ENCODE data around the gene NBAS.
A peak's percentile ranks its signal among the peaks of the same experiment; 100 is the strongest.

The NBAS gene
- total RNA-seq: 97.9 to 121 (median 101) reads per million in 3 donors

- peak within 1 kb of the TSS; percentile 97 for H3K4me3 ChIP-seq (ENCODE audit: insufficient read depth, low read depth, low read length, poor library complexity, severe bottlenecking)
- H3K27ac ChIP-seq (ENCODE audit: insufficient read depth, low read length, poor library complexity, severe bottlenecking): peak within 1 kb of the TSS; percentile 59
- no peaks in the 10 kb centered on the region for H3K27me3 ChIP-seq (replicated peaks; ENCODE audit: control insufficient read depth, insufficient read depth, low read length, poor library complexity, severe bottlenecking)
- peak; percentile 41 to 64 (median 55) for DNase-seq
- H3K36me3 ChIP-seq (ENCODE audit: control insufficient read depth, insufficient read depth, low read length): no peaks in the 10 kb centered on the region
- peaks cover 6% of the 10 kb centered on the region for H3K4me1 ChIP-seq (ENCODE audit: control insufficient read depth, insufficient read depth, low read length, poor library complexity, severe bottlenecking)
- H3K9me3 ChIP-seq (ENCODE audit: control insufficient read depth, low read length): no peaks in the 10 kb centered on the region
These were observed at the start of gene NBAS for GRCh38 chr2:15560988-15561573. Gene NBAS (minus strand): TSS chr2:15561334. CDS start chr2:15561304, 30 bp downstream.

DNA sequence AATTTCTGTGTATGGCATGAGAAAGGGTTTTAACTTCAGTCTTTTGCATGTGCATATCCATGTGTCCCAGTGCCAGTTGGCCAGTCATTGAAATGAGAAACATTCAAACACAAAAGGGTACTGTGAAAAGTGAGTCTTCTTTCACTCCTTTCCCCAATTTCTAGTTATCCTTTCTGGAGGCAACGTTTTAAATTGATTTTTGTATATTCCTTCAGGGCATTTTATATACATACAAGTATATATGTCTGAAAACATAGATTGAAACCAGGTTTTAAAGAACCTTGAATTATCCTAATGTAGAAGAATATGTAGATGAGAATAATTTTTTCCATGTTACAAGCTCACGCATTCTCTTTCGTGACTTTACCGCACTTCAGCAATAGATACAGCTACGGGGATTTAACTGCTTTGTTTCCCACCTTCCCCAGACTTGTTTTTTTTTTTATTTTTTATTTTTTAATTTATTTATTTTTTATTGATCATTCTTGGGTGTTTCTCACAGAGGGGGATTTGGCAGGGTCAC is 49.4 kb upstream of the NBAS start:
- Histone ChIP-seq H3K9me3 (ENCODE audit: control insufficient read depth, low read length) (no peaks in the 10 kb centered on the region), H3K36me3 (ENCODE audit: control insufficient read depth, insufficient read depth, low read length) (peaks cover 46% of the 10 kb centered on the region), H3K4me1 (ENCODE audit: control insufficient read depth, insufficient read depth, low read length, poor library complexity, severe bottlenecking) (no peaks in the 10 kb centered on the region), H3K27ac (ENCODE audit: insufficient read depth, low read length, poor library complexity, severe bottlenecking) (no peak overlapping the region), H3K27me3 (replicated peaks; ENCODE audit: control insufficient read depth, insufficient read depth, low read length, poor library complexity, severe bottlenecking) (no peaks in the 10 kb centered on the region), H3K4me3 (ENCODE audit: insufficient read depth, low read depth, low read length, poor library complexity, severe bottlenecking) (no peak overlapping the region)
- DNase-seq: no peak

DNA sequence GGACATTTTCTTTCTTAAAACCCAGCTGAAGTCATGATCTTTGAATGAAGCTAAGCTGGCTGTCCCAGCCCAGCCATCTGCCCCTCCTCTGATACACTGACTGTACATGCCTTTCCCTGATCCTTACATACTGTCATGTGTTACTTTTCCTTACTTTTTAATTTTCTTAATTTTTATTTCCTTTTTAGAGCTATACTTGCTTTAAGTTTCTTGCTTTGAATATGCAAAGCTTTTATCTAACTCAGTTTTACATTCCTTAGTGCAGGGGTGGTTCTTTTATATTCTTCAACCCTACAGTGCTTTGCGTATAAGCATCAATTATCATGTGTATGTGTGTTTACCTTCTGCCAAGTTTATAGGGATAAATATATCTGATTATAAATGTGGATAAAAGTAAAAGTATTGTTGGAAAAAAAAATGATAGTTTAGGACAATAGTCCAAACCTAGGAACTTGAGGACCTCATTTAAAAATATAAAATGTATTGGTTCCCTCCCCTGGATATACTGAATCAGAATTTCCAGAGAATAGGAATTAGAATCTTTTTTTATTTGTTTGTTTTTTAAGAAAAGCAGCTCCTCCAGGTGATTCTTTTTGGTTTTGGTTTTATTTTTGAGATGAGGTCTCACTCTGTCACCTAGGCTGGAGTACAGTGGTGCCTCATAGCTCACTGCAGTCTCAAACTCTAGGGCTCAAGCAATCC is 48.4 kb upstream of the NBAS start:
- Histone ChIP-seq H3K4me3 (ENCODE audit: insufficient read depth, low read depth, low read length, poor library complexity, severe bottlenecking) (no peak overlapping the region), H3K4me1 (ENCODE audit: control insufficient read depth, insufficient read depth, low read length, poor library complexity, severe bottlenecking) (no peaks in the 10 kb centered on the region), H3K36me3 (ENCODE audit: control insufficient read depth, insufficient read depth, low read length) (peaks cover 51% of the 10 kb centered on the region), H3K27me3 (replicated peaks; ENCODE audit: control insufficient read depth, insufficient read depth, low read length, poor library complexity, severe bottlenecking) (no peaks in the 10 kb centered on the region), H3K27ac (ENCODE audit: insufficient read depth, low read length, poor library complexity, severe bottlenecking) (no peak overlapping the region), H3K9me3 (ENCODE audit: control insufficient read depth, low read length) (no peaks in the 10 kb centered on the region)
- no peak for DNase-seq

GRCh38 chr2:15608392-15608761 is 47.2 kb upstream of the NBAS start:
- DNase-seq: no peak
- H3K27ac ChIP-seq (ENCODE audit: insufficient read depth, low read length, poor library complexity, severe bottlenecking): no peak overlapping the region
- H3K27me3 ChIP-seq (replicated peaks; ENCODE audit: control insufficient read depth, insufficient read depth, low read length, poor library complexity, severe bottlenecking): no peaks in the 10 kb centered on the region
- H3K4me1 ChIP-seq (ENCODE audit: control insufficient read depth, insufficient read depth, low read length, poor library complexity, severe bottlenecking): no peaks in the 10 kb centered on the region
- H3K4me3 ChIP-seq (ENCODE audit: insufficient read depth, low read depth, low read length, poor library complexity, severe bottlenecking): no peak overlapping the region
- peaks cover 62% of the 10 kb centered on the region for H3K36me3 ChIP-seq (ENCODE audit: control insufficient read depth, insufficient read depth, low read length)
- H3K9me3 ChIP-seq (ENCODE audit: control insufficient read depth, low read length): no peaks in the 10 kb centered on the region

- DNase-seq: no peak
- H3K4me1 ChIP-seq (ENCODE audit: control insufficient read depth, insufficient read depth, low read length, poor library complexity, severe bottlenecking): no peaks in the 10 kb centered on the region
- H3K9me3 ChIP-seq (ENCODE audit: control insufficient read depth, low read length): no peaks in the 10 kb centered on the region
- H3K27me3 ChIP-seq (replicated peaks; ENCODE audit: control insufficient read depth, insufficient read depth, low read length, poor library complexity, severe bottlenecking): no peaks in the 10 kb centered on the region
- peaks cover 67% of the 10 kb centered on the region for H3K36me3 ChIP-seq (ENCODE audit: control insufficient read depth, insufficient read depth, low read length)
- H3K4me3 ChIP-seq (ENCODE audit: insufficient read depth, low read depth, low read length, poor library complexity, severe bottlenecking): no peak overlapping the region
- H3K27ac ChIP-seq (ENCODE audit: insufficient read depth, low read length, poor library complexity, severe bottlenecking): no peak overlapping the region
These were observed 46.7 kb upstream of the NBAS start for GRCh38 chr2:15607709-15608391.

GRCh38 chr2:15606481-15607441 is 45.6 kb upstream of the NBAS start:
- DNase-seq: no peak
- Histone ChIP-seq H3K9me3 (ENCODE audit: control insufficient read depth, low read length) (no peaks in the 10 kb centered on the region), H3K4me3 (ENCODE audit: insufficient read depth, low read depth, low read length, poor library complexity, severe bottlenecking) (no peak overlapping the region), H3K27ac (ENCODE audit: insufficient read depth, low read length, poor library complexity, severe bottlenecking) (no peak overlapping the region), H3K36me3 (ENCODE audit: control insufficient read depth, insufficient read depth, low read length) (peaks cover 76% of the 10 kb centered on the region), H3K27me3 (replicated peaks; ENCODE audit: control insufficient read depth, insufficient read depth, low read length, poor library complexity, severe bottlenecking) (no peaks in the 10 kb centered on the region), H3K4me1 (ENCODE audit: control insufficient read depth, insufficient read depth, low read length, poor library complexity, severe bottlenecking) (no peaks in the 10 kb centered on the region)

DNA sequence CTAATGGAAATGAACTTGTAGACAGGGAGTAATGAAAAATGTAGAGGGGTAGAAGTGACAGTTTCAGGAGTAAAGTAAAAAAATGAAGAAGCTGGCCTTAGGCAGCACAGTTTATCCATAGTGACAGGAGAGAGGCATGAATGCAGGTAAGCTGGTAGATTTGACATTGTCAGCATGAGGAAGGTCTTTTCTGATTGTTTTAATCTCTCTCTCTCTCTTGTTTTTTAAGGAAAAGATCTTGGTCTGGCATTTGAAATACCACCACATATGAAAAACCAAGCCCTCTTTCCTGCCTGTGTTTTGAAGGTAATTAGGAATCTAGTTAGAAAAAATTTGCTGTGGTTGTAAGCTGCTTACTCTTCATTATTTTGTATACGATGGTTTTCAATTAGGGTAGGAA is 44.6 kb upstream of the NBAS start:
- Histone ChIP-seq H3K9me3 (ENCODE audit: control insufficient read depth, low read length) (no peaks in the 10 kb centered on the region), H3K27me3 (replicated peaks; ENCODE audit: control insufficient read depth, insufficient read depth, low read length, poor library complexity, severe bottlenecking) (no peaks in the 10 kb centered on the region), H3K36me3 (ENCODE audit: control insufficient read depth, insufficient read depth, low read length) (peaks cover 86% of the 10 kb centered on the region), H3K27ac (ENCODE audit: insufficient read depth, low read length, poor library complexity, severe bottlenecking) (no peak overlapping the region), H3K4me1 (ENCODE audit: control insufficient read depth, insufficient read depth, low read length, poor library complexity, severe bottlenecking) (no peaks in the 10 kb centered on the region), H3K4me3 (ENCODE audit: insufficient read depth, low read depth, low read length, poor library complexity, severe bottlenecking) (no peak overlapping the region)
- DNase-seq: no peak

DNA sequence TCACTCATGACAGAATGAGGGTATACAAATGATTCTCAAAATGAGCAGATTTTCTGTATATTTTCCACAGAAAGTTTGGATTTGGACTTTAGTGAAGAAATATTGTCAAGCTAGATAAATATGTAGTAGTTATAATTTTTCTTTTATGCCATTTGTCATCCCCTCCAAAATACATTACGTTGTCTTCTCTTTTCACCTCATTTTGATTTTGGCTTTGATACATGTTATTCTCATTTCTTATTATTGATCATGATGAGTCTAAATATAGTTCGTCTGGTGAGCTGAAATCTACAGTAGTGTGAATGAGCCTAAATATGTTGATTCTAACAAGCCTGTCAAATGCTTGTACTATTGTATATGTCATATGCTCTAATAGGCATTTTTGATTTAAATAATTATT is 42.8 kb upstream of the NBAS start:
- H3K36me3 ChIP-seq (ENCODE audit: control insufficient read depth, insufficient read depth, low read length): peaks cover 89% of the 10 kb centered on the region
- H3K9me3 ChIP-seq (ENCODE audit: control insufficient read depth, low read length): no peaks in the 10 kb centered on the region
- H3K27me3 ChIP-seq (replicated peaks; ENCODE audit: control insufficient read depth, insufficient read depth, low read length, poor library complexity, severe bottlenecking): no peaks in the 10 kb centered on the region
- no peaks in the 10 kb centered on the region for H3K4me1 ChIP-seq (ENCODE audit: control insufficient read depth, insufficient read depth, low read length, poor library complexity, severe bottlenecking)
- H3K27ac ChIP-seq (ENCODE audit: insufficient read depth, low read length, poor library complexity, severe bottlenecking): no peak overlapping the region
- no peak overlapping the region for H3K4me3 ChIP-seq (ENCODE audit: insufficient read depth, low read depth, low read length, poor library complexity, severe bottlenecking)
- no peak for DNase-seq

- H3K4me1 ChIP-seq (ENCODE audit: control insufficient read depth, insufficient read depth, low read length, poor library complexity, severe bottlenecking): no peaks in the 10 kb centered on the region
- no peak overlapping the region for H3K4me3 ChIP-seq (ENCODE audit: insufficient read depth, low read depth, low read length, poor library complexity, severe bottlenecking)
- peaks cover 81% of the 10 kb centered on the region for H3K36me3 ChIP-seq (ENCODE audit: control insufficient read depth, insufficient read depth, low read length)
- DNase-seq: no peak
- no peak overlapping the region for H3K27ac ChIP-seq (ENCODE audit: insufficient read depth, low read length, poor library complexity, severe bottlenecking)
- no peaks in the 10 kb centered on the region for H3K9me3 ChIP-seq (ENCODE audit: control insufficient read depth, low read length)
- no peaks in the 10 kb centered on the region for H3K27me3 ChIP-seq (replicated peaks; ENCODE audit: control insufficient read depth, insufficient read depth, low read length, poor library complexity, severe bottlenecking)
These were observed 42.1 kb upstream of the NBAS start for GRCh38 chr2:15603044-15603765.
